ENCODE results near the gene YWHAE.

DNA sequence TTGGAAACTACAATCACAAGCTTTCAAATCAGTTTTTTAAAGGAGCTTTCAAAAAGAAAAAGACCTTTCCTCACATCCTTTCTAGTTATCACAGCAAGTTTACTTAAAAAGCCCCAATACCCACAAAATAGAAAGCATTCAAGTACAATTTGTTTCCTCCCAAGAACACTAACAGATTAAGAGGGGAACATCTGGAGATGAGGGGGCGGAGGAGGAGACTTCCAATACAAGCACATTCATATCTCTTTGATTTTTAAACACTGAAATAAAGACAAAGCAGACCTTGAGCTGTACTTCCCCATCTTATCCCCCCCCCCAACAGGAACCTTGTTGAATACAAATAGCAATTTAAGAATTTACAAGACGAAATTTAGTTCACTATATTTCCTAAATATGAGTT lies 2.0 kb downstream of the YWHAE start:
- TF ChIP-seq, protein P1, sequence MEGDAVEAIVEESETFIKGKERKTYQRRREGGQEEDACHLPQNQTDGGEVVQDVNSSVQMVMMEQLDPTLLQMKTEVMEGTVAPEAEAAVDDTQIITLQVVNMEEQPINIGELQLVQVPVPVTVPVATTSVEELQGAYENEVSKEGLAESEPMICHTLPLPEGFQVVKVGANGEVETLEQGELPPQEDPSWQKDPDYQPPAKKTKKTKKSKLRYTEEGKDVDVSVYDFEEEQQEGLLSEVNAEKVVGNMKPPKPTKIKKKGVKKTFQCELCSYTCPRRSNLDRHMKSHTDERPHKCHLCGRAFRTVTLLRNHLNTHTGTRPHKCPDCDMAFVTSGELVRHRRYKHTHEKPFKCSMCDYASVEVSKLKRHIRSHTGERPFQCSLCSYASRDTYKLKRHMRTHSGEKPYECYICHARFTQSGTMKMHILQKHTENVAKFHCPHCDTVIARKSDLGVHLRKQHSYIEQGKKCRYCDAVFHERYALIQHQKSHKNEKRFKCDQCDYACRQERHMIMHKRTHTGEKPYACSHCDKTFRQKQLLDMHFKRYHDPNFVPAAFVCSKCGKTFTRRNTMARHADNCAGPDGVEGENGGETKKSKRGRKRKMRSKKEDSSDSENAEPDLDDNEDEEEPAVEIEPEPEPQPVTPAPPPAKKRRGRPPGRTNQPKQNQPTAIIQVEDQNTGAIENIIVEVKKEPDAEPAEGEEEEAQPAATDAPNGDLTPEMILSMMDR (IDR thresholded peaks at IDR 0.05): no peak
- no peak for TF ChIP-seq POLR2A (IDR thresholded peaks at IDR 0.05)

All from esophagus squamous epithelium (tissue), 4 donors.